Activated naive CD4-positive, alpha-beta T cell treated with anti-CD3 and anti-CD28 coated beads, Interleukin-2, amount 50 U/mL, for 24 hours (primary cell): Measurements from ENCODE around the gene HIC1.

Experiments
- H3K27ac Mint-ChIP-seq: one replicate; pipeline ENCODE4 v1.8.0; 2021; ENCODE audit warnings: mild to moderate bottlenecking, mixed read lengths
- H3K27me3 Mint-ChIP-seq: one replicate; pipeline ENCODE4 v1.8.0; 2021; ENCODE audit warnings: mixed read lengths
- H3K36me3 Mint-ChIP-seq: one replicate; pipeline ENCODE4 v1.8.0; 2021; ENCODE audit warnings: mixed read lengths
- H3K4me1 Mint-ChIP-seq: one replicate; pipeline ENCODE4 v1.8.0; 2021; ENCODE audit warnings: mixed read lengths
- H3K4me3 Mint-ChIP-seq: one replicate; pipeline ENCODE4 v1.8.0; 2021; ENCODE audit warnings: mild to moderate bottlenecking, mixed read lengths
- H3K9me3 Mint-ChIP-seq: one replicate; pipeline ENCODE4 v1.8.0; 2021; ENCODE audit warnings: mixed read lengths

The HIC1 gene

DNA sequence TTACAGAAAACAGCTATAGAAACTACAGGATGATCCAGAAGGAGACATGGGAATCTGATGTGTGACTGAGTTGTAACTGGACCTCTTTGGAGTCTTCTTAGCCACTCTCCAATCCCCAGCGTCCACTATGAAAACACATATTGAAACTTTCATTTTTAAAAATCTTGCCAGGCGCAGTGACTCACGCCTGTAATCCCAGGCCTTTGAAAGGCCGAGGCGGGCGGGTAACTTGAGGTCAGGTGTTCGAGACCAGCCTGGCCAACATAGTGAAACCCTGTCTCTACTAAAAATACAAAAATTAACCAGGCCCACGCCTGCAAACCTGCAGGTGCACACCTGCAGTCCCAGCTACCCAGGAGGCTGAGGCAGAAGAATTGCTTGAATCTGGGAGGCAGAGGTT is 53.3 kb downstream of the HIC1 start:
- Mint-ChIP-seq H3K36me3 (peaks cover 6% of the 10 kb centered on the region), H3K4me1 (peaks cover 6% of the 10 kb centered on the region), H3K4me3 (no peak overlapping the region), H3K27ac (no peak overlapping the region), H3K27me3 (no peaks in the 10 kb centered on the region), H3K9me3 (no peaks in the 10 kb centered on the region)

DNA sequence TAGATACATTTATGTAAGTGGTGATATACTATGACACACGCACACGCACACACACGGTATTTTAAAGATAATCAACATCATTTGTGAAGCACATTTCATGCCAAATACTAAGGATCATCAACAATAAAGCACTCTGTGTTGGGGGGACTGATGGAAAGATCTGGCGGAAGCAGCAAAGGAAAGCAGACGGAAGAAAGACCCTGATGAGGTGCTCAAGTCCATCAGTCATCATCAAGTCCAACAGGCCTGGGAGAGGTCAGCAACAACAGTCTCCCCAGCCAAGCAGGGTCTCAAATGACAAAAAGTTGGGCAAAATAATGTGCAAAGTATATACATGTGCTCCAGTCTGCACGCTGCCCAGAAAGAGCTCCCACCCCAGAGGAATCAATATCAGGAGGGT is 55.5 kb downstream of the HIC1 start:
- no peaks in the 10 kb centered on the region for H3K9me3 Mint-ChIP-seq
- no peak overlapping the region for H3K4me3 Mint-ChIP-seq
- H3K27me3 Mint-ChIP-seq, result no peaks in the 10 kb centered on the region
- H3K27ac Mint-ChIP-seq, result no peak overlapping the region
- H3K4me1 Mint-ChIP-seq, result peaks cover 5% of the 10 kb centered on the region
- peaks cover 6% of the 10 kb centered on the region for H3K36me3 Mint-ChIP-seq

DNA sequence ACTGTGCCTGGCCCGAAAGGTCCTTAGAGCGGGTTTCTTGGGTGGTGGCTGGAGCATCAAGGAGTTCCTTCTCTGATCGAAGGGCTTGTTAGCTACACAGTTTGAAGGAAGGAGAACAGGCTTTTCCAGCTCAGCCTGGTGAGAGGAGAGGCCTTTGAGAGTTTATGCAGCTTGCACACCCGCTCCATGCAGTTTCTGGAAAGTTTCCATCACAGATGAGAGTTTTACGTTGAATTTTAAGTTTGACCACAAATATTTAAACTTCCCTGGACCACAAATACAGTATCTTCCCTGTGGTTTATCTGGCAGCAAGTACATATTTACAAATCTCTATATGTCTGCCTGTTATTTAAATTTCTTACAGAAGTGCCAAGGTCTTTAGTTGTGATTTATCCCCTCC is 56.8 kb downstream of the HIC1 start:
- Mint-ChIP-seq H3K36me3 (peaks cover 2% of the 10 kb centered on the region), H3K27ac (no peak overlapping the region), H3K9me3 (no peaks in the 10 kb centered on the region), H3K4me3 (no peak overlapping the region), H3K27me3 (no peaks in the 10 kb centered on the region), H3K4me1 (no peaks in the 10 kb centered on the region)
